ENCODE measurements around the gene C22orf39.

Gene C22orf39

DNA sequence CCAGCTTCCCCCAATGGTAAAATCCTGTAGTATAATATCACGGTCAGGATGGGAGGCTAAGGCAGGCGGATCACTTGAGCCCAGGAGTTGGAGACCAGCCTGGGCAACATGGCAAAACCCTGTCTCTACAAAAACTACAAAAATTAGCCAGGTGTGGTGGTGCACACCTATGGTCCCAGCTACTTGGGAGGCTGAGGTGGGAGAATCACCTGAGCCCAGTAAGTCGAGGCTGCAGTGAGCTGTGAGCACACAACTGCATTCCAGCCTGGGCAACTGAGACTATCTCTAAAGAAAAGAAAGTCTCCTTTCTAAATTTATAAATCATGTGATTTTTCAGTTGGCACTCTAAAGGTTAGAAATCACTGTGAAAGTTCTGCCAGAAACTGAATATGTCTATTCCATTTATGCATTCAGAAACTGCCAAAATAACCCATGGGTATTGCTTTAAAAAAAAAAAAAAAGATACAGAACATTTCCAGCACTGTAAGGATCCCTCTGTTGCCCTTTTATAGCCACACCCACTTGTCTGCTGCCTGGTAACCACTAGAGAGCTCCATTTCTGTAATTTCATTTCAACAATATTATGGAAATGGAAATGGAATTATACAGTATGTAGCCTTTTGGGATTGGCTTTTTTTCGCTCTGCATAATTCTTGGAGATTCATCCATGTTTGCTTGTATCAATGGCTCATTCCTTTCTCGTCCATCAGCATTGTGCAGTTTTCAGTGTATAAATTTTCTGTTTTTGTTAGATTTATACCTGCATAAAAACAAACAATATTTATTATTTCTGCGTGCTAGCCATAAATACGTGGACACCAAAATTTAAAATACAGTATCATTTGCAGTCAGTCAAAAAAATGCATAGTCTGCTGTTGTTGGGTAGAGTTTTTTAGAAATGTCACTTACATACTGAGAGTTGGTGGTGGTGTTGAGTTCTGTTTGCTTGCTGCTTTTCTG is 41.7 kb upstream of the C22orf39 start:
- no peaks in the 10 kb centered on the region for H3K79me2 ChIP-seq
- no peak overlapping the region for H3K4me2 ChIP-seq (ENCODE audit: low read length)
- TF ChIP-seq, protein P1, sequence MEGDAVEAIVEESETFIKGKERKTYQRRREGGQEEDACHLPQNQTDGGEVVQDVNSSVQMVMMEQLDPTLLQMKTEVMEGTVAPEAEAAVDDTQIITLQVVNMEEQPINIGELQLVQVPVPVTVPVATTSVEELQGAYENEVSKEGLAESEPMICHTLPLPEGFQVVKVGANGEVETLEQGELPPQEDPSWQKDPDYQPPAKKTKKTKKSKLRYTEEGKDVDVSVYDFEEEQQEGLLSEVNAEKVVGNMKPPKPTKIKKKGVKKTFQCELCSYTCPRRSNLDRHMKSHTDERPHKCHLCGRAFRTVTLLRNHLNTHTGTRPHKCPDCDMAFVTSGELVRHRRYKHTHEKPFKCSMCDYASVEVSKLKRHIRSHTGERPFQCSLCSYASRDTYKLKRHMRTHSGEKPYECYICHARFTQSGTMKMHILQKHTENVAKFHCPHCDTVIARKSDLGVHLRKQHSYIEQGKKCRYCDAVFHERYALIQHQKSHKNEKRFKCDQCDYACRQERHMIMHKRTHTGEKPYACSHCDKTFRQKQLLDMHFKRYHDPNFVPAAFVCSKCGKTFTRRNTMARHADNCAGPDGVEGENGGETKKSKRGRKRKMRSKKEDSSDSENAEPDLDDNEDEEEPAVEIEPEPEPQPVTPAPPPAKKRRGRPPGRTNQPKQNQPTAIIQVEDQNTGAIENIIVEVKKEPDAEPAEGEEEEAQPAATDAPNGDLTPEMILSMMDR (IDR thresholded peaks at IDR 0.05): no peak
- H3K27ac ChIP-seq: no peak overlapping the region
- H3K9me3 ChIP-seq (ENCODE audit: control insufficient read depth, low read length): no peaks in the 10 kb centered on the region
- H3K36me3 ChIP-seq (ENCODE audit: control insufficient read depth, insufficient read depth, low read length): no peaks in the 10 kb centered on the region
- no peaks in the 10 kb centered on the region for H3K4me1 ChIP-seq
- H3K9ac ChIP-seq: no peak overlapping the region
- no peak overlapping the region for H2AFZ ChIP-seq
- no peak overlapping the region for H3K4me3 ChIP-seq (ENCODE audit: low read depth, low read length)
- no peaks in the 10 kb centered on the region for H3K27me3 ChIP-seq (ENCODE audit: control insufficient read depth, insufficient read depth, low read length)

DNA sequence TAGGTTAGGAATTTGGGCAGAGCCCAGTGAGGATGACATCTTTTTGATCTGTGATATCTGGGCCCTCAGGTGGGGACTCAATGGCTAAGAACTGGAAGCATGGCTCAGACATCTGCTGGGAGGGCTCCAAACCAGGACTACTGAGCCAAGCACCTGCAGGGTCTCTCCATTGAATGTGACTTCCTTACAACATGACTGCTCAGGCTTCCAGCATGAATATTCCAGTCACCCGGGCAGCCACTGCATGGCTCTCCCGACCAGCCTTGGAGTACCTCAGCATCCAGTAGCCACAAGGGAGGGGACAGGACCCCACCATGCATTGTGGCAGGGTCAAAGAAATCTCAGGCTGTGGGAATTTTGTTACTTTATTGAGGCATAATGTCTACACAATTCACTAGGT is 40.8 kb upstream of the C22orf39 start:
- Histone ChIP-seq H3K9me3 (ENCODE audit: control insufficient read depth, low read length) (no peaks in the 10 kb centered on the region), H3K36me3 (ENCODE audit: control insufficient read depth, insufficient read depth, low read length) (no peaks in the 10 kb centered on the region), H3K9ac (no peak overlapping the region), H3K4me1 (no peaks in the 10 kb centered on the region), H3K27me3 (ENCODE audit: control insufficient read depth, insufficient read depth, low read length) (no peaks in the 10 kb centered on the region), H3K79me2 (no peaks in the 10 kb centered on the region), H3K4me3 (ENCODE audit: low read depth, low read length) (no peak overlapping the region), H3K4me2 (ENCODE audit: low read length) (no peak overlapping the region), H2AFZ (no peak overlapping the region), H3K27ac (no peak overlapping the region)
- TF ChIP-seq, protein P1 (IDR thresholded peaks at IDR 0.05): no peak

DNA sequence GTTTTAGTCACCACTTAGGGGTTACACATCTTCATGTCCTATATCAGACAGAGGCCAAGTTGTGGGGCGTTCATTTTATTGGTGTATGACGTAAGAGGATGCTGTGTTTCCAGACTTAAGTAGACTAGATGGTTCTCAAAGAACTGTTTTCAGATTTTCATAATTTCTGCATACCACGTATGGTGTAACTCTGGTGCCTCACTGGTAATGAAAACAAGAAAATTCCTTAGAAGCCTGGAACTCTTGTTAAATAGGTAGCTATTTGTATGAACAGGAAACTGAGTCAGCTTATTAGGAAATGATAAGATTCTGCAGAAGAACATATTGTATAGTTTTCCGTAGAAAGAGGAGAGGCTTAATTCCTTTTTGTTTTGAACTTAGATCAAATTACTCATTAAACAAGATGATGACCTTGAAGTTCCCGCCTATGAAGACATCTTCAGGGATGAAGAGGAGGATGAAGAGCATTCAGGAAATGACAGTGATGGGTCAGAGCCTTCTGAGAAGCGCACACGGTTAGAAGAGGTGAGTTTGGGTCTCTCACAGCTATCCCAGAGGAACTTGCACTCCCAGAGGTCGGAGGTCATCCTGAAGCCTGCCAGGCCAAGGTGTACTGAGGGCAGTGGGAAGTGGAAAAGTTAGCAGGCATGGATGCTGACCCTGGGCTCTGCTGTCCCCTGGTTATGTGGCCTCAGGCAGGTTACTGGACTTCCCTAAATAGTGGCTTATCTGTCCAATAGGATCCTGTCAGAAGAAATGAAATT is 36.2 kb upstream of the C22orf39 start:
- Histone ChIP-seq H3K4me3 (ENCODE audit: low read depth, low read length) (no peak overlapping the region), H3K4me2 (ENCODE audit: low read length) (no peak overlapping the region), H3K79me2 (no peaks in the 10 kb centered on the region), H3K27ac (no peak overlapping the region), H3K9me3 (ENCODE audit: control insufficient read depth, low read length) (no peaks in the 10 kb centered on the region), H3K27me3 (ENCODE audit: control insufficient read depth, insufficient read depth, low read length) (no peaks in the 10 kb centered on the region), H3K9ac (no peak overlapping the region), H2AFZ (no peak overlapping the region), H3K36me3 (ENCODE audit: control insufficient read depth, insufficient read depth, low read length) (no peaks in the 10 kb centered on the region), H3K4me1 (no peaks in the 10 kb centered on the region)
- TF ChIP-seq, protein P1 (IDR thresholded peaks at IDR 0.05): no peak

DNA sequence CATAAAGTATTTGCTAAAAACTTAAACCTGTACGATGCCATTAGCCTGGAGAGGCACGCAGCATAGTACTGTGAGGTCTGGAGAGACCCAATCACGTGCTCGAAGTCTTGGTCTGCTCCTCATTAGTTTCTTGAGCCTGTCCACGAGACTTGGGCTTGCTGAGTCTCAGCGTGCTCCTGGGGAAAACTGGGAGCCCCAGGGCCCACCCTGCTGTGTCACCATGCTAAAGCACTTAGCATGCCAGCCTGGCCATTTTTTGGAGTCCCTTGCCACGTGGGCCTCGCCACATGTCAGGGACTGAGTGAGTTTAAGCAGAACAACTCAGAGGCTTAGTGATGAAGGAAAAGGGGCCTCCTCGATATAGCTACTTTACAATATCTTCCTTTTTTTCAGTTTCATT is 34.8 kb upstream of the C22orf39 start:
- Histone ChIP-seq H3K4me1 (peaks cover 4% of the 10 kb centered on the region), H3K9me3 (ENCODE audit: control insufficient read depth, low read length) (no peaks in the 10 kb centered on the region), H3K4me2 (ENCODE audit: low read length) (no peak overlapping the region), H3K36me3 (ENCODE audit: control insufficient read depth, insufficient read depth, low read length) (no peaks in the 10 kb centered on the region), H2AFZ (no peak overlapping the region), H3K9ac (no peak overlapping the region), H3K79me2 (peaks cover 6% of the 10 kb centered on the region), H3K4me3 (ENCODE audit: low read depth, low read length) (no peak overlapping the region), H3K27ac (no peak overlapping the region), H3K27me3 (ENCODE audit: control insufficient read depth, insufficient read depth, low read length) (no peaks in the 10 kb centered on the region)
- TF ChIP-seq, protein P1 (IDR thresholded peaks at IDR 0.05): no peak
